ENCODE data around the gene NUCKS1. TPM values are rescaled to one million over a fixed set of nuclear protein-coding genes. Genes with fewer than 3 reads are reported as not detected.
A peak's percentile ranks its signal among the peaks of the same experiment; 100 is the strongest.

The NUCKS1 gene
- total RNA-seq, 1 experiment from 2014 or later: 237 TPM

DNA sequence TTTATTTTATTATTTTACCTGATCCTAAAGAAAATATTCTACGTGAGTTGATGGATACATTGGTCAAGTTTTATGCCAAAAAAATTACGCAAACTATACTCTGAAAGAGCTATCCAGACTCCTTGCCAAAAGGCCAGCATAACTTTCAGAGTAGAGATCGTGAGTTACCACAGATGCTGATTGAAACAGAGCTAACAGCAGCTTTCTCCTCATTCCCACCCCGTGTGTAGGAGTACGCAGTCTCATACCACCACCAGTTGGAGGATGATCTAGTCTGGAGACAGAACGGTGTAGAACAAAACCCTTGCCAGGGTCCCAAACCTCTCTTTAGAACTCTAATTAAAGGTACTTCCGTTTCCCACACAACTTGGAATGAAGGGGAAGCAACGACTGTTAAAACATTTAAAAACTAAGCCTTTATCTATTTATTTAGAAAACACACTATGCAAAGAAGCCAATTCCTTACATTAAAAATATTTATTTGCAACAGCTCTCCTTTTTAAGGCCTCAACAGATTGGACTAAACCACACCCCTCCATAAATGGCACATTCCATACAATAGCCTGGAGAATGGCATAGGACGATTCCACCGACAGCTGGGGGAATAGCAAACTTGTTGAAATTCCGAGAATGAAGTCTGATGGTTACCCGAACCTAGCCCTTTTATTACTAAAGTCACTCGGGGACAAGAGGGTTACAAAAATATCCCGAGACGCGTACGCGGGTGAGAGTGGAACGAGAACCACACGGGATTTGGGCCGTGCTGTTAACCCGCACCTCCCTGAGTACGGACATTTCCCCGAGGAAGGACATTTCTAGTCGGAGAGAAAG is 1.4 kb downstream of the NUCKS1 start (continued):
- TF ChIP-seq SRF (IDR thresholded peaks at IDR 0.05; ENCODE audit: low read depth) (peak; percentile 58), SP1 (IDR thresholded peaks at IDR 0.05; ENCODE audit: low read depth) (no peak), EZH2phosphoT487 (IDR thresholded peaks at IDR 0.05; ENCODE audit: borderline replicate concordance) (no peak), JUND (IDR thresholded peaks at IDR 0.05) (no peak)

- BruUV-seq (replicated peaks): no TSS peak
- H3K9ac ChIP-seq (ENCODE audit: low read length): no peak overlapping the region
- CTCF ChIA-PET: no interaction called here
- intact Hi-C loops (cut with micrococcal nuclease): no loop called here
- POLR2A ChIA-PET: no interaction called here
- ATAC-seq: no peak
- H3K36me3 ChIP-seq (ENCODE audit: control insufficient read depth in 1 of 2, insufficient read depth in 2 of 2, low read length in 2 of 2): peaks cover 0 to 4% of the 10 kb centered on the region in 2 experiments; a peak in 1 of 4 replicates
- DNase-seq (ENCODE audit: low read depth, low spot score): no peak
- H2AFZ ChIP-seq (ENCODE audit: low read depth, low read length, poor library complexity, severe bottlenecking): no peak overlapping the region
- no peaks in the 10 kb centered on the region for H3K9me2 ChIP-seq (ENCODE audit: insufficient read depth)
- no peaks in the 10 kb centered on the region for H3K27me3 ChIP-seq (ENCODE audit: insufficient read depth, low read length)
- H3K4me3 ChIP-seq (replicated peaks in 1 of 2; ENCODE audit: low read depth in 1 of 2, low read length in 2 of 2): no peak overlapping the region
- H3K27ac ChIP-seq (ENCODE audit: low read depth, low read length): no peak overlapping the region
- H3K4me1 ChIP-seq (ENCODE audit: control insufficient read depth in 1 of 2, insufficient read depth in 2 of 2, low read length in 2 of 2): peaks cover 20 to 43% of the 10 kb centered on the region in 2 experiments
- H3K79me2 ChIP-seq (ENCODE audit: insufficient read depth, low read length): peaks cover 74% of the 10 kb centered on the region
- peak overlapping the region; percentile 4; the same call in 1 of the 2 replicates for H3K4me2 ChIP-seq (ENCODE audit: low read length)
- TF ChIP-seq EZH2phosphoT487 (IDR thresholded peaks at IDR 0.05; ENCODE audit: borderline replicate concordance): no peak
- no peak for TF ChIP-seq ZNF274 (IDR thresholded peaks at IDR 0.05; ENCODE audit: low read depth, low read length)
- no peak for TF ChIP-seq ATF3 (IDR thresholded peaks at IDR 0.05)
- TF ChIP-seq, protein P1, sequence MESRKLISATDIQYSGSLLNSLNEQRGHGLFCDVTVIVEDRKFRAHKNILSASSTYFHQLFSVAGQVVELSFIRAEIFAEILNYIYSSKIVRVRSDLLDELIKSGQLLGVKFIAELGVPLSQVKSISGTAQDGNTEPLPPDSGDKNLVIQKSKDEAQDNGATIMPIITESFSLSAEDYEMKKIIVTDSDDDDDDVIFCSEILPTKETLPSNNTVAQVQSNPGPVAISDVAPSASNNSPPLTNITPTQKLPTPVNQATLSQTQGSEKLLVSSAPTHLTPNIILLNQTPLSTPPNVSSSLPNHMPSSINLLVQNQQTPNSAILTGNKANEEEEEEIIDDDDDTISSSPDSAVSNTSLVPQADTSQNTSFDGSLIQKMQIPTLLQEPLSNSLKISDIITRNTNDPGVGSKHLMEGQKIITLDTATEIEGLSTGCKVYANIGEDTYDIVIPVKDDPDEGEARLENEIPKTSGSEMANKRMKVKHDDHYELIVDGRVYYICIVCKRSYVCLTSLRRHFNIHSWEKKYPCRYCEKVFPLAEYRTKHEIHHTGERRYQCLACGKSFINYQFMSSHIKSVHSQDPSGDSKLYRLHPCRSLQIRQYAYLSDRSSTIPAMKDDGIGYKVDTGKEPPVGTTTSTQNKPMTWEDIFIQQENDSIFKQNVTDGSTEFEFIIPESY (IDR thresholded peaks at IDR 0.05; ENCODE audit: extremely low read depth, insufficient replicate concordance, low read length): no peak
- TF ChIP-seq JUND (IDR thresholded peaks at IDR 0.05): 0 out of 2 replicates have a peak, but pooled peaks have one; percentile 7
- RAD21 ChIA-PET (ENCODE audit: low non-redundant PET in 1 of 2, low total read pairs in 2 of 2, uncharacterized antibody in 2 of 2, unreplicated experiment in 2 of 2): no interaction called here
- H3K9me3 ChIP-seq (ENCODE audit: control insufficient read depth in 1 of 2, insufficient read depth in 1 of 2, low read depth in 1 of 2, low read length in 2 of 2): no peaks in the 10 kb centered on the region
- H4K20me1 ChIP-seq (ENCODE audit: insufficient read depth): peaks cover 21% of the 10 kb centered on the region; the same call in 1 of the 2 replicates
These were observed 3.1 kb downstream of the NUCKS1 start for GRCh38 chr1:205746757-205747412.
